DND-41 (cell line): Measurements from ENCODE around the gene FAM227B.

Source experiments
- ATAC-seq: fragments of 200-7000 bp; cut with Tn5 transposase; 3 replicates; pipeline ENCODE4 v1.9.1; 2021; ENCODE audit warnings: low read depth; ENCODE audit not compliant: insufficient read depth
- DNase-seq: peaks from one replicate; pipeline ENCODE4 v3.0.0-alpha.2; 2020
- H2AFZ ChIP-seq: 2 replicates; pipeline ENCODE4 v1.6.0; 2012; ENCODE audit warnings: low read depth, low read length
- H3K27ac ChIP-seq: 2 replicates; pipeline ENCODE4 v1.5.1; 2012; ENCODE audit warnings: low read length, inconsistent platforms
- H3K27me3 ChIP-seq: fragments of 200-600 bp; sonication (generic); 2 replicates; pipeline ENCODE4 v1.6.0; 2012; ENCODE audit warnings: low read length, mild to moderate bottlenecking, inconsistent platforms; ENCODE audit not compliant: insufficient read depth, poor library complexity
- H3K36me3 ChIP-seq: 2 replicates; pipeline ENCODE4 v1.5.1; 2012; ENCODE audit warnings: low read length, inconsistent platforms; ENCODE audit not compliant: insufficient read depth
- H3K4me1 ChIP-seq: 2 replicates; pipeline ENCODE4 v1.5.1; 2012; ENCODE audit warnings: mild to moderate bottlenecking, low read length; ENCODE audit not compliant: insufficient read depth
- H3K4me2 ChIP-seq: 2 replicates; pipeline ENCODE4 v1.6.0; 2012; ENCODE audit warnings: mild to moderate bottlenecking, moderate library complexity, low read length, inconsistent platforms; ENCODE audit not compliant: insufficient read depth
- H3K4me3 ChIP-seq, 2 experiments: fragments of 200-600 bp in 1 of 2; shearing (Covaris generic) in 1 of 2; 2 replicates each; pipeline ENCODE4 v1.5.1; 2012 to 2016; ENCODE audit warnings: inconsistent platforms in 2 of 2, low read length in 2 of 2, mild to moderate bottlenecking in 2 of 2, low read depth in 1 of 2, moderate library complexity in 1 of 2
- H3K79me2 ChIP-seq: 2 replicates; pipeline ENCODE4 v1.6.0; 2012; ENCODE audit warnings: low read length, inconsistent platforms; ENCODE audit not compliant: insufficient read depth
- H3K9ac ChIP-seq: 2 replicates; pipeline ENCODE4 v1.6.0; 2012; ENCODE audit warnings: low read depth, mild to moderate bottlenecking, inconsistent platforms, low read length, moderate library complexity
- H3K9me3 ChIP-seq: 2 replicates; pipeline ENCODE4 v1.5.1; 2012; ENCODE audit warnings: low read length, moderate library complexity, mild to moderate bottlenecking, inconsistent platforms; ENCODE audit not compliant: insufficient read depth, severe bottlenecking
- H4K20me1 ChIP-seq: 2 replicates; pipeline ENCODE4 v1.6.0; 2012; ENCODE audit warnings: low read length; ENCODE audit not compliant: insufficient read depth
- CTCF ChIP-seq: IDR thresholded peaks from 2 replicates; pipeline ENCODE4 v1.5.1; 2012; ENCODE audit warnings: borderline replicate concordance, low read length, moderate library complexity, mild to moderate bottlenecking; ENCODE audit not compliant: poor library complexity, severe bottlenecking; ENCODE audit errors: extremely low read depth
- EZH2 ChIP-seq: IDR thresholded peaks from 3 replicates; pipeline ENCODE4 v1.6.1; 2012; ENCODE audit warnings: borderline replicate concordance, low read depth, mild to moderate bottlenecking, moderate library complexity, low read length, inconsistent platforms; ENCODE audit not compliant: severe bottlenecking

The FAM227B gene

GRCh38 chr15:49625460-49626036 is 4.9 kb upstream of the FAM227B start:
- Histone ChIP-seq H3K4me1 (peaks cover 23% of the 10 kb centered on the region), H3K27ac (no peak overlapping the region), H3K4me2 (no peak overlapping the region), H4K20me1 (no peaks in the 10 kb centered on the region), H2AFZ (no peak overlapping the region), H3K36me3 (peaks cover 27% of the 10 kb centered on the region), H3K79me2 (peaks cover 34% of the 10 kb centered on the region), H3K9ac (no peak overlapping the region), H3K9me3 (peaks cover 5% of the 10 kb centered on the region), H3K4me3 (no peak overlapping the region), H3K27me3 (no peaks in the 10 kb centered on the region)
- ATAC-seq, result no peak
- TF ChIP-seq CTCF, result no peak
- no peak for TF ChIP-seq EZH2
- no peak for DNase-seq

- Histone ChIP-seq H3K27ac (peak overlapping the region; percentile 47; the same call in 1 of the 2 replicates), H3K27me3 (no peaks in the 10 kb centered on the region), H4K20me1 (no peaks in the 10 kb centered on the region), H3K9me3 (peaks cover 5% of the 10 kb centered on the region), H2AFZ (no peak overlapping the region), H3K4me2 (peak overlapping the region; percentile 82), H3K4me3 (peak overlapping the region in 1 of 2 experiments; percentile 43; a peak in 1 of 4 replicates), H3K79me2 (peaks cover 37% of the 10 kb centered on the region), H3K9ac (peak overlapping the region; percentile 30; the same call in 1 of the 2 replicates), H3K4me1 (peaks cover 33% of the 10 kb centered on the region), H3K36me3 (peaks cover 27% of the 10 kb centered on the region)
- ATAC-seq, result no peak
- TF ChIP-seq EZH2 (no peak), CTCF (no peak)
- DNase-seq, result no peak
Observed at GRCh38 chr15:49624056-49624455, 3.4 kb upstream of the FAM227B start.

- peaks cover 22% of the 10 kb centered on the region for H3K36me3 ChIP-seq
- peaks cover 37% of the 10 kb centered on the region for H3K79me2 ChIP-seq
- TF ChIP-seq EZH2 (no peak), CTCF (no peak)
- peaks cover 34% of the 10 kb centered on the region for H3K4me1 ChIP-seq
- H3K4me3 ChIP-seq, result peak overlapping the region in 1 of 2 experiments; percentile 79; a peak in 1 of 4 replicates
- H2AFZ ChIP-seq, result no peak overlapping the region
- DNase-seq (no peak), ATAC-seq (no peak)
- no peak overlapping the region for H3K9ac ChIP-seq
- peaks cover 5% of the 10 kb centered on the region for H3K9me3 ChIP-seq
- H3K27ac ChIP-seq, result no peak overlapping the region
- H4K20me1 ChIP-seq, result no peaks in the 10 kb centered on the region
- H3K4me2 ChIP-seq, result peak overlapping the region; percentile 82
- H3K27me3 ChIP-seq, result no peaks in the 10 kb centered on the region
Observed at GRCh38 chr15:49622561-49622960, 1.9 kb upstream of the FAM227B start.
